Airway epithelial cell (primary cell): Measurements from ENCODE around the gene KLHL35. TPM values are rescaled to one million over a fixed set of nuclear protein-coding genes. Genes with fewer than 3 reads are reported as not detected.

Source experiments
- total RNA-seq: library from RNA; depleted of rRNA; stranded (reverse); fragments of >200 nt; gene quantifications from 2 replicates; pipeline ENCODE4 v1.2.3, GENCODE V29; 2015

Gene KLHL35, protein sequence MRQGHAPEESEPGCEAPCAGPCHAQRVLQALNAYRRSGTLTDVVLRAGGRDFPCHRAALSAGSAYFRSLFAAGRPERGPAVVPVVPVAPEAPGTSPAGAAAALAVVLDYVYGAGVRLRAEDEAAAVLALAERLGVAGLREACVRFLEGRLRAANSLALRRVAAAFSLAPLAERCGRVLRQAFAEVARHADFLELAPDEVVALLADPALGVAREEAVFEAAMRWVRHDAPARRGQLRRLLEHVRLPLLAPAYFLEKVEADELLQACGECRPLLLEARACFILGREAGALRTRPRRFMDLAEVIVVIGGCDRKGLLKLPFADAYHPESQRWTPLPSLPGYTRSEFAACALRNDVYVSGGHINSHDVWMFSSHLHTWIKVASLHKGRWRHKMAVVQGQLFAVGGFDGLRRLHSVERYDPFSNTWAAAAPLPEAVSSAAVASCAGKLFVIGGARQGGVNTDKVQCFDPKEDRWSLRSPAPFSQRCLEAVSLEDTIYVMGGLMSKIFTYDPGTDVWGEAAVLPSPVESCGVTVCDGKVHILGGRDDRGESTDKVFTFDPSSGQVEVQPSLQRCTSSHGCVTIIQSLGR
- total RNA-seq = 0.14 and 0.35 TPM in 2 replicates

DNA sequence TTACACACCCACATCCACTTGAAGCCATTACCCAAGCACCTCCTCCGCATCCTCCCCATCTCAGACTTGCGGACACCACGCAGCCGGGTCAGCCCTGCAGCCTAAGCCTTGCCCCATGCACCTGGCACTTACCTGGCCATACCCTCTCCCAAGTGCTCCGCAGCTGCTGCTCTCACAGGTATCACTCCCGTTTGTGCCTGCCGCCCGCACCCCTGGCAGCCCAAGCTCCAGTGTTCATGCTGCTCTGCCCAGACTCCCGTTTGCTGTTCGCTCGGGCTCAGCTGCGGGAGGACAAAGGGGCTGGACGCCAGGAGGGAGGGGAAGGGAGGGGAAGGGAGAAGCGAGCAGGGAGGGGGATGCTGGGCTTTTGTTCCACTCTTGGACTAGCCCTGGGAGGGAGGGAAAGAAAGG, at the start of gene KLHL35:
Gene KLHL35 (minus strand): TSS at position 293 of the 411 bp plus-strand sequence. CDS start 2,574 bp downstream, outside the sequence.

DNA sequence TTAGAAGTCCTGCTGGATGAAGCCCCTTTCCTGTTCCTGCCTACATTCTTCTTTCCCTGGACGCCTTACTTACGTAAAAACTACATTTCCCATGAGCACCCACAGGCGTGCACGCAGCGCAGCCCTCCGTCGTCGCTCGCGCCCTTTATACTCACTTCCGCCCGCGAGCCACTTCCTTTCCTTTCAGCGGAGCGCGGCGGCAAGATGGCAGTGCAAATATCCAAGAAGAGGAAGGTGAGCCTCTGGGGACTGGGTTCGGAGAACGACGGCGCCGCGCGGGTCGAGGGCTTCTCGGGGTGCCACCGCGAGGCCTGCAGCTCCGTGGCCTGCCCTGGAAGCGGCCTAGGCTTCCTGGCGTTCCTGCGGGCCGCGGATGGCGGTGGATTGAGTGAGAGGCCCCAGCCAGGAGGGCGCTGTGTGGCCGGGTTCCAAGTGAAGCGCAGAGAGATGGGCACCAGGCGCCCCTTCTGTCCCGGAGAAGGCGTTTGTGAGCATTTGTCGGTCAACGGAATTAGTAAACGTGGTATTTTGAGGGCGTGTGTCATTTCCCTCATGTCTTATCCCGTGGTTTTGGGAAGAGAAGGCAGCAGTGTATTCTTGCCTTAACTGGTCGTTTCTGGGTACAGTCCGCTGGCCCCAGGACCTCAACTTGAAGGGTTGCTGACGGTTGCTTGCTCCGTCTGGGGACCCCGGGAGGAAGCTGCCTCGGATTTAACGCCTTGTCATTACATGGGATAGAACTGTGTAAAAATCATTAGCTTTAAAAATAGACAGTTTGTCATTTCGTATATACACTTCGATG, 33.5 kb downstream of the KLHL35 start, which contains the start of gene RPS3:
Gene RPS3 (plus strand): TSS at position 175 of the 802 bp plus-strand sequence. CDS start 30 bp downstream, at position 205.

Other genes starting within 250 kb of the KLHL35 start
- gene TPBGL, start 192.4 kb downstream of the KLHL35 start, total RNA-seq = not detected in 2 replicates
- 0.28 and 0.42 TPM in 2 replicates for gene ARRB1, start 81.5 kb downstream of the KLHL35 start, total RNA-seq
- 3,021 and 4,095 TPM in 2 replicates for gene RPS3, start 33.7 kb downstream of the KLHL35 start, total RNA-seq
- 0.93 and 3.5 TPM in 2 replicates for gene GDPD5, start 92.7 kb upstream of the KLHL35 start, total RNA-seq
- 340 and 400 TPM in 2 replicates for gene SERPINH1, start 129.1 kb upstream of the KLHL35 start, total RNA-seq
- 0.37 and 0.49 TPM in 2 replicates for gene MAP6, start 235.8 kb upstream of the KLHL35 start, total RNA-seq